Karpas-422 (cell line): ENCODE results near the gene PCDHA3. TPM values are rescaled to one million over a fixed set of nuclear protein-coding genes. Genes with fewer than 3 reads are reported as not detected.
A peak's percentile ranks its signal among the peaks of the same experiment; 100 is the strongest.
"Not testable (repeated sequence)": the region's sequence is repeated elsewhere in the genome, so short reads cannot be mapped to it uniquely, and the experiment has no call there.

Experiments used
- DNase-seq: peaks from one replicate; pipeline ENCODE4 v3.0.0-alpha.2; 2015
- H2AFZ ChIP-seq: fragments of 200-600 bp; sonication (generic); 2 replicates; pipeline ENCODE4 v1.6.1; 2014; ENCODE audit warnings: antibody characterized with exemption, low read length, mixed read lengths
- H3K27ac ChIP-seq: fragments of 200-600 bp; sonication (generic); 2 replicates; pipeline ENCODE4 v1.5.1; 2014; ENCODE audit warnings: mild to moderate bottlenecking, low read length, moderate library complexity
- H3K27me3 ChIP-seq: fragments of 200-600 bp; sonication (generic); 2 replicates; pipeline ENCODE4 v1.6.1; 2014; ENCODE audit warnings: low read length, mixed read lengths
- H3K36me3 ChIP-seq: fragments of 200-600 bp; sonication (generic); 2 replicates; pipeline ENCODE4 v1.6.1; 2014; ENCODE audit warnings: low read length, mixed read lengths; ENCODE audit not compliant: insufficient read depth
- H3K4me1 ChIP-seq: fragments of 200-600 bp; sonication (generic); 2 replicates; pipeline ENCODE4 v1.6.1; 2014; ENCODE audit warnings: mild to moderate bottlenecking, low read length, mixed read lengths
- H3K4me2 ChIP-seq: fragments of 200-600 bp; sonication (generic); 2 replicates; pipeline ENCODE4 v1.6.1; 2014; ENCODE audit warnings: low read length, low read depth, mild to moderate bottlenecking; ENCODE audit not compliant: poor library complexity, severe bottlenecking
- H3K4me3 ChIP-seq: fragments of 200-600 bp; sonication (generic); 2 replicates; pipeline ENCODE4 v1.5.1; 2014; ENCODE audit warnings: mild to moderate bottlenecking, antibody characterized with exemption, low read length, mixed read lengths
- H3K79me2 ChIP-seq: fragments of 200-600 bp; sonication (generic); 2 replicates; pipeline ENCODE4 v1.6.1; 2014; ENCODE audit warnings: mild to moderate bottlenecking, low read length, mixed read lengths
- H3K9ac ChIP-seq: fragments of 200-600 bp; sonication (generic); 2 replicates; pipeline ENCODE4 v1.6.0; 2014; ENCODE audit warnings: low read length
- H3K9me2 ChIP-seq: fragments of 200-600 bp; sonication (generic), shearing (Covaris generic); replicated peaks from 2 replicates; pipeline ENCODE4 v1.6.0; 2014; ENCODE audit warnings: mild to moderate bottlenecking, low read length, moderate library complexity; ENCODE audit not compliant: insufficient read depth
- H3K9me3 ChIP-seq: fragments of 300-700, 200-600 bp; sonication (generic); 2 replicates; pipeline ENCODE4 v1.6.1; 2014; ENCODE audit warnings: low read length, mixed read lengths
- H4K20me1 ChIP-seq: fragments of 200-600 bp; sonication (generic); 2 replicates; pipeline ENCODE4 v1.6.1; 2014; ENCODE audit warnings: mild to moderate bottlenecking, antibody characterized with exemption, low read length, low read depth; ENCODE audit not compliant: insufficient read depth
- total RNA-seq: library from RNA; depleted of rRNA; stranded (reverse); fragments of >200 nt; shearing (Covaris generic); gene quantifications from 2 replicates; pipeline ENCODE4 v1.2.3, GENCODE V29; 2014; ENCODE audit warnings: low replicate concordance; rRNA removed

PCDHA3 gene
- total RNA-seq: not detected in 2 replicates

- peak; percentile 41 for DNase-seq
- H2AFZ ChIP-seq: no peak within 1 kb of the TSS
- H4K20me1 ChIP-seq: no peaks in the 10 kb centered on the region
Observed at GRCh38 chr5:140800816-140801493, at the start of gene PCDHA3. PCDHA3 (plus strand) TSS chr5:140801057.

GRCh38 chr5:140753561-140753960 lies 47.3 kb upstream of the PCDHA3 start:
- no peak overlapping the region for H3K4me2 ChIP-seq
- H3K9me3 ChIP-seq: peaks cover 13% of the 10 kb centered on the region; the same call in 1 of the 2 replicates
- no peaks in the 10 kb centered on the region for H3K27me3 ChIP-seq
- H3K79me2 ChIP-seq: no peaks in the 10 kb centered on the region
- no peak overlapping the region for H3K27ac ChIP-seq
- H3K4me3 ChIP-seq: no peak overlapping the region
- DNase-seq: no peak
- H4K20me1 ChIP-seq: no peaks in the 10 kb centered on the region
- H3K9ac ChIP-seq: no peak overlapping the region
- H3K4me1 ChIP-seq: no peaks in the 10 kb centered on the region
- no peaks in the 10 kb centered on the region; the same call in 1 of the 2 replicates for H3K36me3 ChIP-seq
- no peak overlapping the region for H2AFZ ChIP-seq
- no peaks in the 10 kb centered on the region for H3K9me2 ChIP-seq

More at GRCh38 chr5:140800816-140801493, at the start of gene PCDHA3:
- H3K27me3 ChIP-seq: no peaks in the 10 kb centered on the region
- H3K36me3 ChIP-seq: no peaks in the 10 kb centered on the region
- no peaks in the 10 kb centered on the region for H3K9me2 ChIP-seq
- no peak within 1 kb of the TSS for H3K4me2 ChIP-seq
- H3K4me3 ChIP-seq: no peak within 1 kb of the TSS
- no peaks in the 10 kb centered on the region for H3K9me3 ChIP-seq
- H3K27ac ChIP-seq: no peak within 1 kb of the TSS
- no peaks in the 10 kb centered on the region for H3K4me1 ChIP-seq
- H3K9ac ChIP-seq: no peak within 1 kb of the TSS
- H3K79me2 ChIP-seq: no peaks in the 10 kb centered on the region

GRCh38 chr5:140764177-140764973 lies 36.5 kb upstream of the PCDHA3 start:
- no peaks in the 10 kb centered on the region for H3K79me2 ChIP-seq
- no peak overlapping the region for H3K4me2 ChIP-seq
- H2AFZ ChIP-seq: no peak overlapping the region
- H3K9ac ChIP-seq: no peak overlapping the region
- H3K9me2 ChIP-seq: no peaks in the 10 kb centered on the region
- no peak for DNase-seq
- no peaks in the 10 kb centered on the region for H3K36me3 ChIP-seq
- no peak overlapping the region for H3K27ac ChIP-seq
- no peaks in the 10 kb centered on the region for H4K20me1 ChIP-seq
- H3K4me1 ChIP-seq: no peaks in the 10 kb centered on the region
- H3K9me3 ChIP-seq: peaks cover 59% of the 10 kb centered on the region
- no peak overlapping the region for H3K4me3 ChIP-seq
- no peaks in the 10 kb centered on the region for H3K27me3 ChIP-seq

- Histone ChIP-seq H4K20me1 (no peaks in the 10 kb centered on the region), H3K4me3 (no peak overlapping the region), H3K36me3 (no peaks in the 10 kb centered on the region), H3K9me3 (peaks cover 63% of the 10 kb centered on the region), H3K27me3 (no peaks in the 10 kb centered on the region), H3K9me2 (no peaks in the 10 kb centered on the region), H3K4me2 (no peak overlapping the region), H3K27ac (no peak overlapping the region), H2AFZ (no peak overlapping the region), H3K4me1 (no peaks in the 10 kb centered on the region), H3K9ac (no peak overlapping the region), H3K79me2 (no peaks in the 10 kb centered on the region)
- DNase-seq: no peak
Observed at GRCh38 chr5:140767444-140767843, 33.4 kb upstream of the PCDHA3 start.

GRCh38 chr5:140780512-140780911 lies 20.3 kb upstream of the PCDHA3 start:
- H3K4me3 ChIP-seq: no peak overlapping the region
- H3K4me2 ChIP-seq: no peak overlapping the region
- no peaks in the 10 kb centered on the region for H3K9me2 ChIP-seq
- H3K9ac ChIP-seq: no peak overlapping the region
- no peaks in the 10 kb centered on the region for H3K79me2 ChIP-seq
- no peaks in the 10 kb centered on the region for H3K4me1 ChIP-seq
- no peak overlapping the region for H2AFZ ChIP-seq
- no peaks in the 10 kb centered on the region for H3K27me3 ChIP-seq
- H3K9me3 ChIP-seq: peaks cover 11% of the 10 kb centered on the region
- H4K20me1 ChIP-seq: no peaks in the 10 kb centered on the region
- no peak overlapping the region for H3K27ac ChIP-seq
- no peak for DNase-seq
- H3K36me3 ChIP-seq: no peaks in the 10 kb centered on the region

- H3K9me2 ChIP-seq: no peaks in the 10 kb centered on the region
- H3K4me2 ChIP-seq: no peak within 1 kb of the TSS
- H2AFZ ChIP-seq: no peak within 1 kb of the TSS
- no peak within 1 kb of the TSS for H3K9ac ChIP-seq
- H3K36me3 ChIP-seq: no peaks in the 10 kb centered on the region
- H3K4me1 ChIP-seq: no peaks in the 10 kb centered on the region
- peaks cover 8% of the 10 kb centered on the region for H3K9me3 ChIP-seq
- H3K4me3 ChIP-seq: no peak within 1 kb of the TSS
- peak; percentile 60 for DNase-seq
- H3K27ac ChIP-seq: no peak within 1 kb of the TSS
- H4K20me1 ChIP-seq: no peaks in the 10 kb centered on the region
- no peaks in the 10 kb centered on the region for H3K27me3 ChIP-seq
- no peaks in the 10 kb centered on the region for H3K79me2 ChIP-seq
Observed at GRCh38 chr5:140785905-140786686, 14.8 kb upstream of the PCDHA3 start, which contains the start of gene PCDHA1. PCDHA1 (plus strand) TSS chr5:140786140.

GRCh38 chr5:140787422-140787821 lies 13.4 kb upstream of the PCDHA3 start:
- H3K4me1 ChIP-seq, H3K27me3 ChIP-seq, H3K27ac ChIP-seq, H4K20me1 ChIP-seq, H3K79me2 ChIP-seq, H2AFZ ChIP-seq, DNase-seq, H3K9me3 ChIP-seq, H3K4me3 ChIP-seq, H3K36me3 ChIP-seq, H3K9ac ChIP-seq, H3K9me2 ChIP-seq, H3K4me2 ChIP-seq: not testable (repeated sequence)
